NCI-H1048 (cell line): ENCODE measurements around the gene CCDC190.
"Not testable (repeated sequence)": the region's sequence is repeated elsewhere in the genome, so short reads cannot be mapped to it uniquely, and the experiment has no call there.

ENCODE experiments used
- DNase-seq: peaks from one replicate; lab custom pipeline; 2025; lab: John Stamatoyannopoulos, UW

CCDC190 gene

DNA sequence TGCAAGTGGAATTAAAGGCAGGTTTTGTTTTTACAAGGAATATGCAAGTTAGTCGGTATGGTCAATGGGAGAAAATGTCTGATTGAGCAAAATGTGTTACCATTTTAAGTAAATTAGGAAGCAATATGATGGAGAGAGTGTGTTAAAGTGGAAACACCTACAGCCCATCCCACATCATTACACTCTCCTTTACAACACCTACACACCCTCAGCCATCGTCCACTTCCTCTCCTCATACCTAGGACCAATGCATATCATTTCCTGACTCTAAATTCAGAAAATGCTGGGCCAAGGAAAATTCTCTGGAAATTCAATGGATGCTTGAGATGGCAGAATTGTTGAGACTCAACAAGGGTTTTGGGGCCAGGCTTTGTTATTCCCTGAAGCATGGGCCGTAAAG, 16.4 kb upstream of the CCDC190 start:
- no peak for DNase-seq

DNA sequence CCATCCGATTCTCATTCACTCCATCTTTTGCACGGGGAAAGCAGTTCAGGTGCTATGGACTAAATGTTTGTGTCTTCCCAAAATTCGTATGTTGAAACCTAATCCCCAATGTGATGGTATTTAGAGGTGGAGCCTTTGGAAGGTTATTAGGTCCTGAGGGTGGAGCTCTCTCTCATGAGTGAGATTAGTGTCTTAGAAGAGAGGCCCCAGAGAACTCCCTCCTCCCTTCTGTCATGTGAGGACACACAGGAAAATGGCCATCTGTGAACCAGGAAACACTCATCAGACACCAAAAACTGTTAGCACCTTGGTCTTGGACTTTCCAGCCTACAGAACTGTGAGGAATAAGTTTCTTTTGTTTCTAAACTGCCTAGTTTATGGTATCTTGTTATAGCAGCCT, 15.8 kb upstream of the CCDC190 start:
- DNase-seq: no peak

DNA sequence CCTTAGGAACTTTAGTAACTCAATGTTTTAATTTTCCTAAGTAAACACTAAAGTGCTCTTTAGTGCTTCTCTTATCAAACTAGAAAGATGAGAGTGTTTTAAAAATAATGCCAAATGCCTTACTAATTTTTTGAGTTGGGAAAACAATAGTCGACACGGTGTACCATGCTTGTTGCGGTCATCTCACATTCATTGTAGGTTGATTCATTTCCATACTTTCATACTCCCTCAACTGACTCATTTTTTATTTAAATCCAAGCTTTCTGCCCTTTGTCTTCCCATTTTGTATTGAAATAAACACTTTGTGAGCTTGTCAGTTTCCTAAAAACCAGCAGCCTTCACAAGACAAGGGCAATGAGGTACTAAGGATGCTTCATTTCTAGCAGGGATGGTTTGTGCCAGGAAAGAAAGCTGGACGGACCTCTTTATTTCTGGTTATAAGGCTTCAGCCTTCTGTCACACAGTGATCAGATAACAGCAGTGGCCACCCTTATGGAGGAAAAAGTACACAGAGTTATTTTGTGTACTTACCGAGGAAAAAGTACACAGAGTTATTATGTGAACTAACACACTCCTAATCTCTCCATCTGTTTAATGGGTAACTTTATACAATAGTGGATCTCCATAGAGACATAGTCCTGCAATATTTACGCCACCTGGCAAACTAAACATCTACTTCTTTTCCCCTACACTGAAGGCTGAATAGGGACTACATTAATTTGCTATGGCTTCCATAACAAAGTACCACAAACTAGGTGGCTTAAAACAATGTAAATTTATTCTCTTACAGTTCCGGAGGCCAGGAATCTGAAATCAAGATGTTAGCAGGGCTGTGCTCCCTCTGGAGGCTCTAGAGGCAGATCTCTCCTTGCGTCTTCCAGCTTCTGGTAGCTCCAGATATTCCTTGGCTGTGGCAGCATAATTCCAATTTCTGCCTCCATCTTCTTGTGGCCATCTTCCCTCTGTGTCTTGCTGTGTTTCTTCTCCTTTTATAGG, 13.0 kb upstream of the CCDC190 start:
- no peak for DNase-seq

DNA sequence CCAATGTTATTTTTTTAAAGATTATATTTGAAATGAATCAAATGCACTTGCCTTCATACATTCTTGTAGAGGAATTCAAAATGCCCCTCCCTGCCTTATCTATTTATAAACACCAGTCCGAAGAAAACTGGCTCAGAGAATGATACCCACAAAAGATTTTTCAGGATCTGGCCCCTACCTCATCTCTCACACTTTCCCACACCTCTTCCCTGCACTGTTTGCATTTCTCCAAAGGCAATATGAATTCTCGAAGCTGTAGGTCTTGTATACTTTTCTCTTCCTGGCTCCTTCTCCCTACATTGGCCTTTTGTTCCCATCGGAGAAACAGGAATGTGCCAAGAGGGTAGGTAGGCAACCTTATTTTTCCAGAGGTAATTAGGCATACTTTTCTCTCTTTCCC, 12.0 kb upstream of the CCDC190 start:
- DNase-seq: no peak

DNA sequence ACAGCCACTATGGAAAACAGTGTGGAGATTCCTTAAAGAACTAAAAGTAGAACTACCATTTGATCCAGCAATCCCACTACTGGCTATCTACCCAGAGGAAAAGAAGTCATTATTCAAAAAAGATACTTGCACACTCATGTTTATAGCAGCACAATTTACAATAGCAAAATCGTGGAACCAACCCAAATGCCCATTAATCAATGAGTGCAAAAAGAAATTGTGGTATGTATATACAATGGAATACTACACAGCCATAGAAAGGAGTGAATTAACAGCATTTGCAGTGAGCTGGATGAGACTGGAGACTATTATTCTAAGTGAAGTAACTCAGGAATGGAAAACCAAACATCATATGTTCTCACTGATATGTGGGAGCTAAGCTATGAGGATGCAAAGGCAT, 10.4 kb upstream of the CCDC190 start:
- DNase-seq: not testable (repeated sequence)

DNA sequence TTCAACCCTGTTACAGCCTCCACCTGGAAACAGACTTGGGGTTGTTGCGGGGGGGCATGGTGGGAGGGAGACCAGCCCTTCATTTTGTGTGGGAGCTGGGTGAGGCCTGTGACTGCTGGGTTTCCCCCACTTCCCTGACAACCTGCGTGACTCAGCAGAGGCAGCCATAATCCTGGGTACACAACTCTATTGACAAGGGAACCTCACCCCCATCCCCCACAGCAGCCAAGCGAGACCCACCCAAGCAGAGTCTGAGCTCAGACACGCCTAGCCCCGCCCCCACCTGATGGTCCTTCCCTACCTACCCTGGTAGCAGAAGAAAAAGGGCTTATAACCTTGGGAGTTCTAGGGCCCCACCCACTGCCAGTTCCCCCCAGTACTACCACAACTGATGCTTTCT, 8.0 kb upstream of the CCDC190 start:
- DNase-seq: no peak

DNA sequence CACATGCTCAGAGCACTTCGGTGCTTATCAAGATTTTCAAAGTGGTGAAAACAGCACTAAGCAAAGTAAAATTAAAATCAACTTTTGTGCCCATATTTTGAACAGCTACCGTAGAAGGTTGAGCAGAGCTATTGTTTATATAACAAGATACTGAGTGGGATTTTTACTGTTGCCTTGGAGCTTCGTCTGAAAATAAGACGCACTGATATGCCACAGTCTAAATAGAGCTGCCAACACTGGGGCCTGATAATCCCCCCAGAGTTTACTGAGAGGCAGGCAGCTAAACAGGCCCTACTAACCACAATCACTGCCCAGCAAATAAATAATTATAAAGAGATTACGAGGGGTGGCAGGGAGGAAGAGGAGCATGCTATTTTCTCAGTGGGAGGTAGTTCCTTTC, 650 bp upstream of the CCDC190 start:
- no peak for DNase-seq

DNA sequence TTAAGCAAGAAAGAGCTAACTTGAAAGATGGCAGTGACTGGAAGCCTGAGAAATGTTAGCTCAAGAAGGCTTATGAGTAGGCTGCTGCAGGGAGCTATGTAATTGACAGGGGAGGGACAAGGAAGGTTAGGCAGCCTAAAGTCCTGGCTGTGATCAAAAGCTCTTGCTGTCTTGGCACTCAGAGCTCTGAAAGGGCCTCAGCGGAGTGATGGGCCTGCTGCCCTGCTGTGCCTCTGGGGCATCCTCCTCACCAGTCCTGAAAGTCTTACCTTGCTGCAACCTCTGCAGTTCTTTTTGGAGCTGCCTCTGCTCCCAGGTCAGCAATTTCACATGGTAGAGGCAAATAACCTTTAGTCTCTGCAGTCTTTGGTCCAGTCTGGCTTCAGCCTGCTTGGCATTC, 1.8 kb downstream of the CCDC190 start:
- no peak for DNase-seq

DNA sequence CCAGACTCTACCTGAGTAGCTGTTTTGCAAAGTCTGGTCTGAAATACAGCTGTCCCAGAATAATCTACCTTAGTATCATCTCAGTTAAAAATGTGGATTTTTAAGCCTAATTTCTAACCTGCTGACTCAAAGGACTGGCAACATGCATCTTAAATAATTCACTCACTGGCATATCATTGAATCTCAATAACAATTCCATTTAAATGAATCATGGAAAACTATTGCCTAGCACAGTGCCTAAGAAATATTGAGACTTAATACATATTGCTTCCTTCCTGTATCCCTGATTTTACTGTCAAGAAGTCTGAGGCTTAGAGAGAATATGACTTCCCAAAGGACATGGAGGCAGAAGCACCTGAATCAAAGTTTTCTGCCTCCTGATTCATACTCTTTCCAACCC, 3.1 kb downstream of the CCDC190 start:
- DNase-seq: no peak

DNA sequence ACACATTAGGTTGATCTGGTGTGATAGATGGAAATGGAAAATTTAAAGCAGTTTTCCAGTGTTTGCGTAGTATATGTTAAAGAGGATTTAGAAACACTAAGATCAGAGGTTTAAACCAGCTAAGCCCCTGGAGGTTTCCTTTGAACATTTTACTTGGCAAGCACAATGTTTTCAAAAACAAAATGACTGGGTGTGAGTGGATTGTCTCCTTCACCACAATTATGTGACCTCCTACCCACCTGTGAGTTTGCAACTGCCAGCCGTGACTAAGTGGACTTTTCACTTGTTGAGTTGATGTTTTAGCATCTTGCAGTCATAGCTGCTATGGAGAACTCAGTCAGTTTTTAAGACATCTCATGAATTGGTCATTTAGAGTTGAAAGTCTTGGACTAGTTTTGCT, 4.7 kb downstream of the CCDC190 start:
- no peak for DNase-seq

DNA sequence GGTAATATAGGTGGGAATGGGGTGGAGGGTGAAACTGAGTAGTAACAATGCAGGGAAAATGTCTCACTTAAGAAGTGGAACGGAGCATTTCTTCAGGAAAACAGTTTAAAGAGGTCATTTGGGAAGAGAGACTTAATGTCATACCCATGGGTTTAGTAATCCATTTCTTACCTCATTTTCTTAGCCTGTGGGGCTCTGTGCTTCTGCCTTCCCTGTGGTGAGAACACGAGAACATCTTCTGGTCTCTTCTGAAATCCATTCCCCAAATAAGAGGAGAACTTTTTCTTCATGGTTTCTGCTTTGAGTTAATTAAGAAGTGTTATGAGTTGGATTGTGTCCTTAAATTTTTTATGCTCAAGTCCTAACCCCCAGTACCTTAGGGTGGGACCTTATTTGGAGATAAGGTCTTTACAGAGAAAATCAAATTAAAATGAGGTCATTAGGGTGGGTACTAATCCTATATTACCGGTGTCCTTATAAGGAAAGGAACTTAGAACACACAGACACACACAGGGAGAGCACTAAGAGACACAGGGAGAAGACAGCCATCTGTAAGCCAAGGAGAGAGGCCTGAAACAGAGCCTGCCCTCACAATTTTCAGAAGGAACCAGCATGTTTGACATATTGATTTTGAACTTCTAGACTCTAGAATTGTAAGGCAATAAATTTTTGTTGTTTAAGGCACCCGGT, 5.4 kb downstream of the CCDC190 start:
- DNase-seq: no peak

DNA sequence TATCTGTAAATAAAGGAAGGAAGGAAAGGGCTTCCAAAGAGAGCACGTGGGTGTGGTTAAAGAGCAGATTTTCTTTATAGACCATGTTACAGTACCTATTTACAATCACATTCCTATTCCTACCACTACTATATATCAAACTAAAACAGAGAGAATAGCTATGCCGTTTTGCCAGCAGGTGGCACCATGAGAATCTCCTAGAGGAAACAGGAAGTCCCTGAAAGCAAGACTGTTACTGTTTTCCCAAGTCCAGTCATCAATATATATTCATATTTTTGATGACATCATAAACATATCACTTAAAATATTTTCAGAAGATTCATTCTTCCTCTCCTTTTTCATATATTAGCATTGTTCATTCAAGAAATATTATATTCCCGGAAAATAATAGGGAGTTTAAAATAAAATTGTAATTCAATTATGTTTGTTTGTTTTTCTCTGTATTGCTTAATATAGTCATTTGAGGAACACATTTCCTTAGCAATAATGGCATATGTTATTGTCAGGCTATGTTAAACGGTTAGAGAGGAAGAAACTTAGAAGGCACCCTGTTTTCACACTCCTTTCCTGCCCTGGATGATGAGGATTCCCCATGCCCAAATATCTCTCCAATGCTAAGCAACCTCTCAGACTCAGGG, 6.6 kb downstream of the CCDC190 start:
- DNase-seq: peak; percentile 49

DNA sequence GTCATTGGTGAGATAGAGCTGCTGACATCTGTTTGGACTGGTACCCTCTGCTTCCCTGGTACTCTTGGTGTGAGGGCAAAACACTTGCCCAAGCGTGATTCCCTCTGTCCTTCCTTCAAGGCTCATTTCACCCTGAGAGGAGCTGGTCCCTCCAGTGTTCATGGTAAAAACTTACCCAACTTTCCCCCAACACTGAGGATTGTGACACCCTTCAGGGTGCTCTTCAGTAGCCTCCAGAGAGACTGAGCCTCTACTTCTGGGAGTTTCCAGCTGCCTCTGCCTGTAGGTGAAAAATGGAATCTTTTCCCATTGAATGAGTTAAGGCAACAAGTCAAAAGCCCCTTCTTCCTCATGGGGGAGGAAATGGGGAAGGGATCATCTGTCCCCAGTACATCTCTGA, 9.6 kb downstream of the CCDC190 start:
- no peak for DNase-seq

DNA sequence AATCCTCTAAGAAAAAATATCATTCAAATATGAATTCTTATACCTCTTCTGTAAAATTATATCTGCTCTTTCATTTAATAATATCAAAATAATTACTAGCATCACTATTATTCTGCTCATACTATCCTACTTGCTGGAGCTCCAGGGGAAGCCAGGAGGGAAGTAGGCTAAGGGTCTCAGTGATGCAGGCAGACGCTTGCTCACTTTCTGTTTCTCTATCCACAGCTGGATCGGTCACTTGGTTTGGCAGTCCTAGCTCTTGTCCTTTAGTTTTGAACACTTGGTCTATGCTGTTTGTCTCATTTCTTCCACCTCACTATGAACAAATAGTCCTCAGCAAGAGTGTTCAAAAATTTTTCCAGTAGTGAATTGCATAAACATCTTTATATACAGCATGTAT, 11.3 kb downstream of the CCDC190 start:
- no peak for DNase-seq

DNA sequence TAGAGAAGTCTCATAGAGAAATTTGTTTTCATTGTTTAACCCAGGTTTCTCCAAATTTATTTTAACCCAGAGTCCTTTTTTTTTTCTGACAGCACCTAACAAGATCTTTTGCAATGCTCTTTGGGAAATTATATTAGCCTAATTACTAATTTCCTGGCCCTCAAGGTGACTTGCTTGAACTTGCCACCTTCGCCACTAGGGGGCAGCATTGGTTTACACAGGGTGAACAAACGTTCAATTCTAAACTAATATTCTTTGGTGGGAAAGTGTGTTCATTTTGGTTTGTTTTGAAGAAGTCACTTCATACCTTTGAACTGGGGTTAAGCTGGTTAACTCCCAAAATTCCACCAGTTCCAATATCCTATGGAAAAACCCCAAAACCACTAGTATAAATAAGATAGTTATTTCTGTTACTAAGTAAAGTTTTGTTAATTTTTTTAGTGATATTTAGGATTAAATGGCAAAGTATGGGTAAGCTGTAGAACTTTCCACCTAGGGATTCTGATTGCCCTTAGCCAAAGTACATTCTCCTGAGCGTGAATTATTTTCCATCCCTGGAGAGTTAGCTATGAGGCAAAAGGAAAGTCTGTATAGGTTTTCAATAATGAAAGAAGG, 13.0 kb downstream of the CCDC190 start:
- DNase-seq: peak; percentile 62

DNA sequence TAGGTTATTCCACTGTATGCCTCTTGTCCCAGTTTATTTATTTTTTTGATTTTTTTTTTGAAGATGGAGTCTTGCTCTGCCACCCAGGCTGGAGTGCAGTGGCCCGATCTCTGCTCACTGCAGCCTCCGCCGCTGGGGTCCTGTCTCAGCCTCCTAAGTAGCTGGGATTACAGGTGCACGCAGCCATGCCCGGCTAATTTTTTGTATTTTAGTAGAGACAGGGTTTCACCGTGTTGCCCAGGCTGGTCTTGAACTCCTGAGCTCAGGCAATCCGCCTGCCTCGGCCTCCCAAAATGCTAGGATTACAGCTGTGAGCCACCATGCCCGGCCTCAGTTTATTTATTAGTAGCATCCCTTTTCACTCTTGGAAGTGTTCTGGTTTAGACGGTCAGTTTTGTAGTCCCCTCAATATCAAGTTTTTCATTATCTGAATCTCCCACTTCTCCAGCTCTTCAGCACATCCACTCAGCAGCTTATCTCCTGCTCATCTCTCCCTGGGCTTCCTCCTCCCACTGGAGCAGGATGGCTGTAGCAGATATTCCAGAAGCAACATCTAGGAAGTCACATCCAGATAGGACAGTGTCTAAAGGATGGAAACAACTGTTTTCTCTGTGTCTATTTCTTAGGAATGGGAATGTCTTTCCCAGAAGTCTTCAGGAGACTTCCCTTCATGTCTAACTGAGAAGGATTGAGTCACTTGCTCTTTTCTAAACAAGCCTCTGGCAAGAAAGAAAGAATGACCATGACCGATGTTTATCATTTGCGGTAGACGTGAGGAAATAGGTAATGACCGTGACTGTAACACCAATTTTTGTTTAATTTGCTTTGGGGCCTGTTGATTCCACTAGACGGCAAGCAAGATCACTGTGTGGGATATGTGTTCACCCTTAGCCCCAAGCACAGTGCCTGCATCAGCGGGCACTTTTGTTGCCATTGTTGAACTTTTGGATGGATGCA, 14.4 kb downstream of the CCDC190 start:
- DNase-seq: no peak

DNA sequence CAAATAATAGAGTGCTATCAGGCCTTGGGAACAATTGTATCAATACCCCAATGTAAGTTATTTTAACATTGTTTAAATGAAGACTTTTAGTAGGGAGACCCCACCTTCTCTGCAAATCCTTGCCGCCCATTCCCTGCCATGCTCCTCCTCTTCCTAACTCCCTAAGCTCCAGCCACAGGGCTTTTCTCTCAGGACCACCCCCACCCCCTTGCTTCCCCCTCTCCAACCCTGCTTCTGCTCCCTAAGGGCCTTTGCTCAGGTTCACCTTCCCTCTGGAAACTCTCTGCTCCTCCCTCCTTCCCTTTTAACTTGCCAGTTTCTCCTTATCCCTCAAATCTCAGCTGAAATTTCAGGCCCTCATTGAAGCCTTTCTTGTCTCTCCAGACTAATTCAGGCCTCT, 16.8 kb downstream of the CCDC190 start:
- DNase-seq: no peak

DNA sequence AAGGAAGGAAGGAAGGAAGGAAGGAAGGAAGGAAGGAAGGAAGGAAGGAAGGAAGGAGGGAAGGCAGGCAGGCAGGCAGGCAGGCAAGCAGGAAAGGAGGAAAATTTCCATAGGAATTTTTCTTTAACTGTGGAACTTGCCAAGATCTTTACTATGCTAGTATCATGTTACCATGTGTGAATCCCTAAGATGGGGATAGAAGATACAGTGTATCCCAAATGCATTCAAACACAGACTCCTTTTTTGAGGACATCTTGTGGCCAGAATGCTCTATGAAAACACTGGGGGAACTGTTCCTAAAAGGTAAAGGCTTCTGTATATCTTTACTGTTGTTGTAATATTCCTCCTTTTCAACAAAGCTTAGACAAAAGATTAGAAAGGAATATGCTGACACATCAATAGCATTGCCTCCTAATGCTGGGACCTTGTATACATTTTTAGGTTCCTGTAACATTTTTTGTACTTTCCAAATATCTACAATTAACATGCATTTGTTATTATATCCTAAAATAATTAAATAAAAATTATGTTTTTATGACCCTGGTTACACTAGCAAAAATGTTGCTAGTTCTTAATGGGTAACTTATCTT, 20.6 kb downstream of the CCDC190 start:
- DNase-seq: no peak

DNA sequence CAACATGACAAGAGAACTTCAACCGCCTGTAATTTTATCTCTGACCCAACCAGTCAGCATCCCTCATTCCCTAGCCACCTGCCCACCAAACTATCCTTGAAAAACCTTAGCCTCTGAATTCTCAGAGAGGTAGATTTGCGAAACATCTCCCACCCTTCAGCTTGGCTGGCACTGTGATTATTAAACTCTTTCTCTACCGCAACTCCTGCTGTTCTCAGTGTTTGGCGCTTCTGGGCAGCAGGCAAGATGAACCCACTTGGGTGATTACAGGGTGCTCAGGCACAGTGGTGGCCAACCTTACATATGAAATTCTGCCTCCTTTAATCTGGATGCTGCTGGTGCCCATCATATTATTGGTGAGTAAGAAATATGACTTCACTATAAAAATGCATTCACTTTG, 22.1 kb downstream of the CCDC190 start:
- no peak for DNase-seq

DNA sequence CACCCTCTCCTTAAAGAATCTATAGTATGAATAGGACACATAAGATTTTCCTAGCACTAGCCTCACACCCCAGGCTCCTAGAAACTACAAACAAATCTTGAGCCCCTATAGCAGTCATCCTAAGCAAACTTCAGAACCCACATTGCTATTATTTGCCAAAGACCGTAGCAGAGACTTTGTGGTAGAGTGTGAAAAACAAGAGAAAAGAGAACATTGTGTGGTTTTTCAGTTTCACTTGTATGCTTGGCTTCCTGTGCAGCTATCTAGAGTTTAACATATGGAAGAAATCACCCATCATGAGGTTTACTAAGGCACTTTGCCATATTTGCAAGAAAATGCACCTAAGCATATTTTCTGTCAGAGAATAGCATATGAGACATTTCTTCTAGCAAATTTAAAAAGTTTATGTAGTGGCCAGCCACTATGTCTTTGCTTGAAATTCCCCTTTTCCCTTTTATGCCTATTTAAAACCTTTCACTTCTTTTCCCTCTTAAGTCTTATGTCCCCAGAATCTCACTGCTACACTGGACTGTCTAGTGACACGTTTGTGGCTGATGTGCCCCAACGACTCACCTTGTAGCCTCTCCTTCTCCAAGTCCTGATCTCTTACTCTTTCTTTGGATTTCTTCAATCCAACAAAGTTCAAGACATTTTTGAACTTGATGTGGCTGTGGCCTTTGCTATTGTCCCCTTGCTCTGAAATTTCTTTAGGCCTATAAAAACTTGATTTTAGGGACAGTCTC, 25.6 kb downstream of the CCDC190 start:
- no peak for DNase-seq
